Posterior vena cava (tissue), 2 donors: ENCODE measurements around the gene CAMSAP1. TPM values are rescaled to one million over a fixed set of nuclear protein-coding genes. Genes with fewer than 3 reads are reported as not detected.

ENCODE experiments used
- DNase-seq: peaks from one replicate; pipeline ENCODE4 v3.0.0-alpha.2; 2020; ENCODE audit warnings: low spot score
- intact Hi-C, 2 donors: fragments of 100-400 bp; cut with DNase I; formaldehyde crosslinking; loops; one replicate each; pipeline versions ENCODE4 v1.14.1 to v1.14.2; 2022 to 2023
- total RNA-seq, 2 donors: library from RNA; stranded (reverse); fragmentation: NEBNext Ultra II Directional; extraction: Animal tissue kit (Norgen Biotek cat#: 25700); gene quantifications; one replicate each; pipeline ENCODE4 v1.2.1, GENCODE V29; 2021
- donor health status: DM: yes; HTN: yes; CAD: no.
- donor health status: DM: yes; HTN: yes; CAD: no.

Gene CAMSAP1
- total RNA-seq, 2 donors from 2014 or later = 20.8 to 24.1 TPM

- intact Hi-C loops = no loop called here
Observed at GRCh38 chr9:135772702-135773493, 134.4 kb downstream of the CAMSAP1 start.

GRCh38 chr9:135772056-135772646 is 135.2 kb downstream of the CAMSAP1 start:
- DNase-seq = no peak
- intact Hi-C loops = no loop called here

More at GRCh38 chr9:135772702-135773493, 134.4 kb downstream of the CAMSAP1 start:
- DNase-seq = no peak

GRCh38 chr9:135771401-135772051 is 135.8 kb downstream of the CAMSAP1 start:
- intact Hi-C loops = no loop called here
- DNase-seq = no peak

GRCh38 chr9:135770771-135771170 is 136.6 kb downstream of the CAMSAP1 start:
- intact Hi-C loops = no loop called here
- no peak for DNase-seq

GRCh38 chr9:135770203-135770535 is 137.2 kb downstream of the CAMSAP1 start:
- intact Hi-C loops = no loop called here
- DNase-seq = no peak

GRCh38 chr9:135769489-135770202 is 137.7 kb downstream of the CAMSAP1 start:
- no peak for DNase-seq

GRCh38 chr9:135768516-135769218 is 138.7 kb downstream of the CAMSAP1 start:
- DNase-seq = no peak
- intact Hi-C loops = no loop called here

More at GRCh38 chr9:135769489-135770202, 137.7 kb downstream of the CAMSAP1 start:
- intact Hi-C loops = no loop called here

- intact Hi-C loops = no loop called here
- no peak for DNase-seq
Observed at GRCh38 chr9:135766707-135767106, 140.6 kb downstream of the CAMSAP1 start.

- intact Hi-C loops = no loop called here
- DNase-seq = no peak
Observed at GRCh38 chr9:135766251-135766650, 141.1 kb downstream of the CAMSAP1 start.

- intact Hi-C loops = no loop called here
- DNase-seq = no peak
Observed at GRCh38 chr9:135765416-135765815, 141.9 kb downstream of the CAMSAP1 start.

- intact Hi-C loops = no loop called here
- no peak for DNase-seq
Observed at GRCh38 chr9:135764731-135765130, 142.6 kb downstream of the CAMSAP1 start.

GRCh38 chr9:135763716-135764446 is 143.5 kb downstream of the CAMSAP1 start:
- intact Hi-C loops = no loop called here
- no peak for DNase-seq

- no peak for DNase-seq
- intact Hi-C loops = no loop called here
Observed at GRCh38 chr9:135762921-135763320, 144.4 kb downstream of the CAMSAP1 start.

- DNase-seq = no peak
- intact Hi-C loops = no loop called here
Observed at GRCh38 chr9:135761845-135762168, 145.5 kb downstream of the CAMSAP1 start.

- no peak for DNase-seq
- intact Hi-C loops = no loop called here
Observed at GRCh38 chr9:135761150-135761844, 146.0 kb downstream of the CAMSAP1 start.

GRCh38 chr9:135760465-135760864 is 146.9 kb downstream of the CAMSAP1 start:
- no peak for DNase-seq
- intact Hi-C loops = no loop called here

- DNase-seq = no peak
- intact Hi-C loops = no loop called here
Observed at GRCh38 chr9:135759676-135760300, 147.6 kb downstream of the CAMSAP1 start.

- intact Hi-C loops = no loop called here
- no peak for DNase-seq
Observed at GRCh38 chr9:135758870-135759269, 148.5 kb downstream of the CAMSAP1 start.
